HepG2 (cell line): ENCODE measurements around the gene ABCC8. TPM values are rescaled to one million over a fixed set of nuclear protein-coding genes. Genes with fewer than 3 reads are reported as not detected.

ENCODE experiments used
- ATAC-seq: fragments of 200-7000 bp; cut with Tn5 transposase; 3 replicates; pipeline ENCODE4 v1.9.1; 2020; ENCODE audit warnings: mild to moderate bottlenecking, moderate library complexity
- BruUV-seq: library from RNA; stranded (reverse); fragments of 400-500 nt; replicated peaks from 2 replicates; lab custom pipeline; 2021; lab: Mats Ljungman, UMichigan
- CTCF ChIA-PET: fragments of 300-600 bp; formaldehyde crosslinking; extraction: SDS; loops from one replicate; lab custom pipeline; 2021; ENCODE audit warnings: low total read pairs, inconsistent platforms, low intra/inter-chr PET ratio; lab: Yijun Ruan, JAX
- POLR2A ChIA-PET: fragments of 350-600 bp; sonication (Branson Sonifier 250); formaldehyde crosslinking; loops from one replicate; lab custom pipeline; 2020; ENCODE audit warnings: antibody characterized with exemption, inconsistent platforms; lab: Yijun Ruan, JAX
- DNase-seq: peaks from one replicate; pipeline ENCODE4 v3.0.0-alpha.2; 2015; ENCODE audit warnings: low spot score
- FAIRE-seq: peaks from 3 replicates; lab custom pipeline; 2011; peaks lifted over from hg19 to GRCh38; lab: Jason Lieb, UNC
- H2AFZ ChIP-seq: one replicate; pipeline ENCODE4 v1.6.1; 2011; ENCODE audit warnings: low read length, inconsistent platforms
- H3K27ac ChIP-seq: fragments of 300-600 bp; 3 replicates; pipeline ENCODE4 v1.8.0; 2011; ENCODE audit warnings: mixed run types, mild to moderate bottlenecking, mixed read lengths, low read length, inconsistent platforms; ENCODE audit not compliant: insufficient read depth; ENCODE audit errors: extremely low read length
- H3K27me3 ChIP-seq, 2 experiments: fragments of 200-600 bp in 1 of 2; 2 replicates in 1 of 2; 3 replicates in 1 of 2; pipeline versions ENCODE4 v1.6.0 to v1.8.0; 2011; ENCODE audit warnings: low read length in 2 of 2, mild to moderate bottlenecking in 2 of 2, moderate library complexity in 2 of 2, inconsistent platforms in 1 of 2; ENCODE audit not compliant: insufficient read depth in 2 of 2, control insufficient read depth in 1 of 2
- H3K36me3 ChIP-seq, 2 experiments: fragments of 200-600 bp in 1 of 2; replicated peaks in 1 of 2; 2 replicates in 1 of 2; 3 replicates in 1 of 2; pipeline versions ENCODE4 v1.5.1 to v1.8.0; 2011; ENCODE audit warnings: low read length in 2 of 2, inconsistent platforms in 1 of 2; ENCODE audit not compliant: insufficient read depth in 2 of 2, control insufficient read depth in 1 of 2
- H3K4me1 ChIP-seq: 2 replicates; pipeline ENCODE4 v1.5.1; 2012; ENCODE audit warnings: low read length, inconsistent platforms; ENCODE audit not compliant: insufficient read depth
- H3K4me2 ChIP-seq: 2 replicates; pipeline ENCODE4 v1.6.0; 2011; ENCODE audit warnings: low read depth, low read length, inconsistent platforms
- H3K4me3 ChIP-seq, 3 experiments: fragments of 200-600 bp in 1 of 3; sonication (generic), shearing (Covaris generic) in 1 of 3; replicated peaks in 1 of 3; 2 replicates each; pipeline ENCODE4 v1.5.1; 2011 to 2016; ENCODE audit warnings: low read length in 3 of 3, inconsistent platforms in 2 of 3, low read depth in 2 of 3, mild to moderate bottlenecking in 2 of 3, control low read depth in 1 of 3, mixed read lengths in 1 of 3; ENCODE audit not compliant: insufficient read depth in 1 of 3
- H3K79me2 ChIP-seq: one replicate; pipeline ENCODE4 v1.6.1; 2011; ENCODE audit warnings: low read length, inconsistent platforms; ENCODE audit not compliant: insufficient read depth
- H3K9ac ChIP-seq: 2 replicates; pipeline ENCODE4 v1.6.0; 2011; ENCODE audit warnings: mild to moderate bottlenecking, low read depth, low read length, inconsistent platforms; ENCODE audit not compliant: insufficient read depth
- H3K9me3 ChIP-seq: 2 replicates; pipeline ENCODE4 v1.5.1; 2012; ENCODE audit warnings: mild to moderate bottlenecking, low read length
- H4K20me1 ChIP-seq: 2 replicates; pipeline ENCODE4 v1.6.0; 2011; ENCODE audit warnings: inconsistent platforms, mild to moderate bottlenecking, low read length, moderate library complexity; ENCODE audit not compliant: insufficient read depth
- ERF ChIP-seq: IDR thresholded peaks from 2 replicates; pipeline ENCODE4 v1.6.1; 2018; ENCODE audit warnings: missing biosample characterization, missing genetic modification reagents
- GRHL1 ChIP-seq: sonication (generic); formaldehyde crosslinking; conservative IDR thresholded peaks from 2 replicates; pipeline ENCODE4 v1.8.0; 2022; ENCODE audit warnings: missing genetic modification reagents
- NFAT5 ChIP-seq: sonication (generic); formaldehyde crosslinking; IDR thresholded peaks from 2 replicates; pipeline ENCODE4 v1.4.0; 2020; ENCODE audit warnings: missing genetic modification reagents
- PHB2 ChIP-seq: fragments of 450-650 bp; IDR thresholded peaks from 2 replicates; pipeline ENCODE4 v1.6.1; 2018; ENCODE audit not compliant: partially characterized antibody
- PREB ChIP-seq: sonication (generic); formaldehyde crosslinking; IDR thresholded peaks from 2 replicates; pipeline ENCODE4 v1.4.0; 2020; ENCODE audit warnings: missing genetic modification reagents
- REPIN1 ChIP-seq: sonication (generic); formaldehyde crosslinking; IDR thresholded peaks from 2 replicates; pipeline ENCODE4 v1.8.0; 2022; ENCODE audit warnings: missing genetic modification reagents, low read depth, mild to moderate bottlenecking, borderline replicate concordance
- RORA ChIP-seq: sonication (generic); formaldehyde crosslinking; IDR thresholded peaks from 2 replicates; pipeline ENCODE4 v1.5.0; 2020; ENCODE audit warnings: mild to moderate bottlenecking, missing genetic modification reagents, moderate library complexity
- SIX1 ChIP-seq: sonication (generic); formaldehyde crosslinking; IDR thresholded peaks from 2 replicates; pipeline ENCODE4 v1.4.0; 2020; ENCODE audit warnings: missing genetic modification reagents, borderline replicate concordance
- TCF7 ChIP-seq: sonication (generic); IDR thresholded peaks from 2 replicates; pipeline ENCODE4 v1.6.1; 2016; ENCODE audit warnings: antibody characterized with exemption, low read depth
- ZNF383 ChIP-seq: sonication (generic); formaldehyde crosslinking; IDR thresholded peaks from 2 replicates; pipeline ENCODE4 v1.4.0; 2020; ENCODE audit warnings: missing genetic modification reagents, mild to moderate bottlenecking, borderline replicate concordance
- ZNF629 ChIP-seq: sonication (generic); formaldehyde crosslinking; conservative IDR thresholded peaks from 2 replicates; pipeline ENCODE4 v1.5.0; 2020; ENCODE audit warnings: missing genetic modification reagents
- ZNF747 ChIP-seq: sonication (generic); formaldehyde crosslinking; IDR thresholded peaks from 2 replicates; pipeline ENCODE4 v1.8.1; 2023; ENCODE audit warnings: missing genetic modification reagents, mild to moderate bottlenecking, borderline replicate concordance
- ZNF749 ChIP-seq: sonication (generic); formaldehyde crosslinking; IDR thresholded peaks from 2 replicates; pipeline ENCODE4 v1.8.0; 2022; ENCODE audit warnings: mild to moderate bottlenecking, missing genetic modification reagents, moderate library complexity, borderline replicate concordance
- WGBS: methylation state at CpG from one replicate; pipeline ENCODE4 v1.1.6; 2017; ENCODE audit warnings: low lambda C conversion rate; 5-methylcytosine and 5-hydroxymethylcytosine counted together
- in situ Hi-C: cut with HindIII; loops from 2 replicates; pipeline ENCODE4 v1.10.0; 2017; ENCODE audit warnings: low pct_unique_long_range_greater_than_20kb; ENCODE audit not compliant: extremely low pct_ligation_motif_present
- intact Hi-C: fragments of 100-400 bp; cut with micrococcal nuclease; formaldehyde crosslinking; loops from one replicate; pipeline ENCODE4 v1.10.0; 2022; ENCODE audit not compliant: unreplicated experiment
- polyA plus RNA-seq, 8 experiments: library from polyadenylated mRNA; depleted of rRNA in 3 of 8; stranded (reverse) in 7 of 8; unstranded in 1 of 8; fragments of >200 nt; fragmentation: Illumina TruSeq in 4 of 8; extraction: Trizol in 4 of 8; gene quantifications; 2 replicates each; pipeline versions ENCODE4 v1.2.1 to v1.2.3, GENCODE V29; 2011 to 2016; ENCODE audit warnings: low read depth in 4 of 8, missing spikeins in 1 of 8, mixed read lengths in 1 of 8; ENCODE audit not compliant: insufficient read depth in 1 of 8
- total RNA-seq, 5 experiments: library from RNA; depleted of rRNA; stranded (reverse); fragments of >200 nt; fragmentation: Illumina TruSeq; extraction: Trizol; gene quantifications; 2 replicates each; pipeline ENCODE4 v1.2.3, GENCODE V29; 2016; ENCODE audit warnings: low read depth in 1 of 5
- TF ChIP-seq, protein P1 (sequence below): IDR thresholded peaks from 2 replicates; pipeline ENCODE4 v1.6.1; 2016; ENCODE audit warnings: missing compliant biosample characterization, missing genetic modification reagents, borderline replicate concordance

Gene ABCC8
- total and polyA plus RNA-seq, 2 of the 13 experiments (the other 11 are each of a cell fraction or from before 2014, with no cell fraction given): not detected

- WGBS: 19% methylated on average over 9 of the region's 9 CpGs
- Histone ChIP-seq H3K4me3 (no peak overlapping the region), H3K4me2 (no peak overlapping the region), H3K27ac (no peak overlapping the region), H3K36me3 (no peaks in the 10 kb centered on the region), H3K9me3 (no peaks in the 10 kb centered on the region), H4K20me1 (no peaks in the 10 kb centered on the region), H3K27me3 (peaks cover 5 to 54% of the 10 kb centered on the region in 2 experiments), H3K9ac (no peak overlapping the region), H3K79me2 (no peaks in the 10 kb centered on the region), H2AFZ (no peak overlapping the region), H3K4me1 (no peaks in the 10 kb centered on the region)
- TF ChIP-seq, protein P1, sequence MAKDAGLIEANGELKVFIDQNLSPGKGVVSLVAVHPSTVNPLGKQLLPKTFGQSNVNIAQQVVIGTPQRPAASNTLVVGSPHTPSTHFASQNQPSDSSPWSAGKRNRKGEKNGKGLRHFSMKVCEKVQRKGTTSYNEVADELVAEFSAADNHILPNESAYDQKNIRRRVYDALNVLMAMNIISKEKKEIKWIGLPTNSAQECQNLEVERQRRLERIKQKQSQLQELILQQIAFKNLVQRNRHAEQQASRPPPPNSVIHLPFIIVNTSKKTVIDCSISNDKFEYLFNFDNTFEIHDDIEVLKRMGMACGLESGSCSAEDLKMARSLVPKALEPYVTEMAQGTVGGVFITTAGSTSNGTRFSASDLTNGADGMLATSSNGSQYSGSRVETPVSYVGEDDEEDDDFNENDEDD (CRISPR knock-in tag): no peak
- no peak for TF ChIP-seq PREB (CRISPR knock-in tag)
- no peak for TF ChIP-seq PHB2
- no peak for TF ChIP-seq NFAT5 (CRISPR knock-in tag)
- no peak for TF ChIP-seq ERF (CRISPR knock-in tag)
- no peak for TF ChIP-seq REPIN1 (CRISPR knock-in tag)
- TF ChIP-seq ZNF749 (CRISPR knock-in tag): no peak
- no peak for TF ChIP-seq TCF7
- no peak for TF ChIP-seq ZNF747 (CRISPR knock-in tag)
- TF ChIP-seq GRHL1 (CRISPR knock-in tag): no peak
- TF ChIP-seq RORA (CRISPR knock-in tag): no peak
- TF ChIP-seq ZNF383 (CRISPR knock-in tag): no peak
- no peak for TF ChIP-seq ZNF629 (CRISPR knock-in tag)
- TF ChIP-seq SIX1 (CRISPR knock-in tag): no peak
- ChIA-PET POLR2A (no interaction called here), CTCF (no interaction called here)
- intact Hi-C loops: no loop called here
- no TSS peak for BruUV-seq
- in situ Hi-C loops: no loop called here
- DNase-seq (no peak), FAIRE-seq (no peak), ATAC-seq (no peak)
Observed at GRCh38 chr11:17477084-17477333, 364 bp upstream of the ABCC8 start.
